OCI-M2 (cell line): ENCODE results near the gene YWHAG.
"Not testable (repeated sequence)": the region's sequence is repeated elsewhere in the genome, so short reads cannot be mapped to it uniquely, and the experiment has no call there.

Experiments used
- DNase-seq: peaks from one replicate; lab custom pipeline; 2025; ENCODE audit not compliant: unreplicated experiment; lab: John Stamatoyannopoulos, UW

The YWHAG gene

GRCh38 chr7:76380623-76380966 lies 21.8 kb upstream of the YWHAG start:
- DNase-seq: no peak

- DNase-seq: no peak
Measured at GRCh38 chr7:76377186-76377918, 18.6 kb upstream of the YWHAG start.

DNA sequence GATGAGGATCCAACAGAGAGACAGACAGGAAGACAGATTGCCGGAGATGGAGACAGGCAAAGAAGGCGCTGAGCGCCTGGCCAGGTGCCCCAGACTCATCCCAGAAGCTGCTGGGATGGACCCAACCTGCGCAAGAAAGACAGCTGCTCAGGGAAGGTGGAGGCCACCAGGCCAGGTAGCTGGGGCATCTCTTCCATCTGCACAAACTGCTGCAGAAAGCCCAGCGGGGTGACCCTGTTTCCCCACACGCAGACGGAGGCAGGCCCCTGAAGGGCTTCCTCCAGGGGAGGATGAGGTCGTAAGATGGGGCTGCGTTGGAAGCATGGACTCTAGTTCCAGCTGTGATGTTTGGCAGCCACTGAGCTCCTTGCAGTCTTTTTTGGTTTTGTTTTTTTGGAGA lies 16.5 kb upstream of the YWHAG start:
- DNase-seq: no peak

DNA sequence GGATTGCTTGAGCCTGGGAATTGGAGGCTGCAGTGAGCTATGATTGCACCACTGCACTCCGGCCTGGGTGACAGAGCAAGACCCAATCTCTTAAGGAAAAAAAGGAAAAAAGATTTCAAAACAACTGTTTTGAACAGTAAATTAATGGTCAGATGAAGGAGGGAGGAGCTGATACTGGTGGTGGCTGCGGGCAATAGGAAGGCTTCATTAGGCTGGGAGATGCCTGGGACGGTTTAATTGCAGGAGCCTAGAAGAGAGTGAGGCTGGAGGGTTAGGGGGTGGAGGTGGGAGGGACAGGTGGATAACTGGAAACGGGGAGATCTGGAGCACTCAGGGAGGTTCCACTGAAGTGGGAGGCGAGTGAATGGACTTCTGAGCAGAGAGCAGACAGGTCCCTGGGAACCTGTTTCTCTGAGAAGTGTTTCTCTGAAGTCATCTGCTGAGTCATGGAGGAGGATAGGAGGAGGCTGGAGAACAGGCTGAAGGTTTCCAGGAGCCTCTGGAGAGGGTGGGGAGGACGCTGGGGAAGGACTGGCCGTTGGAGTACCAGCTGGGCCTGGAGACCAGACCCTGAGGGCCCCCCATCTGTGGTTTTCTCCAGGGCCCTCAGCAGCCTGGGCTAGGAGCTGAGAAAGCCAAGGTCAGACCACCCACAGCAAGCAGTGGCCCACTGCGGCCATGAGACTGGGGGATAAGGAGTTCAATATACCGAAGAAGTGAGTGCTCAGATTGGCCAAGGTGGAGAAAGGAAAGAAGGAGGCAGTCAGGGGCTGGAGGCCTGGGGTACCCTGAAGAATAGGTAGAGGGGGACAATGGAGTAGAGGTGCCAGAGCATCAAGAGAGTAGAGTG lies 14.4 kb upstream of the YWHAG start:
- no peak for DNase-seq

- no peak for DNase-seq
Measured at GRCh38 chr7:76371396-76371795, 12.6 kb upstream of the YWHAG start.

- DNase-seq: no peak
Measured at GRCh38 chr7:76369018-76369417, 10.2 kb upstream of the YWHAG start.

- DNase-seq: no peak
Measured at GRCh38 chr7:76368190-76368589, 9.4 kb upstream of the YWHAG start.

DNA sequence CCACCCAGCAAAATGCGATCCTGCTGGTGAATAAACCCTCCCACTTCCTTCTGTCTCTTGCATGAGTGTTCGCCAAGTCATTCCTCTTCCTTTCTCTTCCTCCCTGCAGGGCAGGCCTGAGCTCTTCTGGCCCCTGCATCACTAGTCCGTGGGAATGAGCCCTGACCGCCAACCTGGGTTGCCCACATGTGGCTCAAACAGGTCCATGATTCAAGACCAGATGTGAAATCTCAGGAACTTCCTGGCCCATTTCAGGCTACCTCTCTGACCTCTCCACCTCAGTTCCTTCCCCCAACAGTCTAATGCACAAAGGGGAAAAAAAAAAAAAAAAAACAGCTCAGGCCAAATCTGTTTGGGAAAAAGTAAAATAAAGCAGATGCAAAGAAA lies 5.4 kb upstream of the YWHAG start:
- no peak for DNase-seq

GRCh38 chr7:76363754-76364153 lies 5.0 kb upstream of the YWHAG start:
- not testable (repeated sequence) for DNase-seq

DNA sequence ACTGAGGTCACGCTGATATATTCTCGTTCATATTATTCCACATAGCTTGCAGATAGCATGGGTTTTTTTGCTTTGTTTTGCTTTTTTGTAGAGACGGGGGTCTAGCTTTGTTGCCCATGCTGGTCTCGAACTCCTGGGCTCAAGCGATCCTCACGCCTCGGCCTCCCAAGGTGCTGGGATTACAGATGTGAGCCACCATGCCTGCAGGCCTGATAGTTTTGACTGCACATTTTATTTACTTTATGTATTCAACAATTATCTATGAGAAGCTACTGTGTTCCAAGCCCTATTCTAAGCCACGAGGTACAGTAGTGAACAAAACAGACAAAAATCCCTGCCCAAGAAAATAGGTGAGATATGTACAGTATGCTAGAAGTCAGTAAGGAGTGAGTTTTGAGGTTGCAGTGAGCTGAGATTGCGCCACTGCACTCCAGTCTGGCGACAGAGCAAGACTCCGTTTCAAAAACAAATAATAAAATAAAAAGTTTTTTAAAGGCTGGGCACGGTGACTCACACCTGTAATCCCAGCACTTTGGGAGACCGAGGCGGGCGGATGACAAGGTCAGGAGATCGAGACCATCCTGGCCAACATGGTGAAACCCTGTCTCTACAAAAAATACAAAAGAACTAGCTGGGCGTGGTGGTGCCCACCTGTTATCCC lies 1.3 kb upstream of the YWHAG start:
- DNase-seq: no peak

- DNase-seq: peak; percentile 81
Measured at GRCh38 chr7:76359111-76359977, 553 bp upstream of the YWHAG start.

DNA sequence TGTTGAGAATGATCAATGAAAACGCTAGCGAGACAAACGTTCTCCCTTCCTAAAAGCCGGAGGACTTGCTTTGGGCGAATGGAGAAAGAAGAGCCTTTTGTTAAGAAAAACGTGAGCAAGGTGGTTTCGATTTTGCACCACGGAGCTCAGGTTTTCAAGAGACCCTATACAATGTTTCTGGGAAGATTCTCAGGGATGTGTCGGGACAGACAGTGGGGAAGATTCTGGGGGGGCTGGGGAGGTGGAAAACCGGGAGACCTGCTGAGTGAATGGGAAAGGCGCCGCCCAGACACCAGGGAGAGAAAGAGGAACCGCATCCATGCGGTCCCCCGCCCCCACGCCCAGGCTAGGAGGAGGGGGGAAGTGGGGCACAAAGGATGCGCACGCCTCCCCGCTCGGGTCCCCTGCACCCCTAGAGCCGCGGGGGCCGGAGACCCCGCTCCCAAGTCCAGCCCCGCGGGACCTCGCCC lies 745 bp downstream of the YWHAG start:
- DNase-seq: no peak

GRCh38 chr7:76357475-76358010 lies 1.2 kb downstream of the YWHAG start:
- DNase-seq: no peak

- DNase-seq: no peak
Measured at GRCh38 chr7:76356823-76357222, 2.0 kb downstream of the YWHAG start.

GRCh38 chr7:76356115-76356514 lies 2.7 kb downstream of the YWHAG start:
- DNase-seq: no peak

- DNase-seq: no peak
Measured at GRCh38 chr7:76354981-76355730, 3.6 kb downstream of the YWHAG start.

- DNase-seq: no peak
Measured at GRCh38 chr7:76354516-76354915, 4.3 kb downstream of the YWHAG start.

GRCh38 chr7:76353744-76354143 lies 5.0 kb downstream of the YWHAG start:
- DNase-seq: no peak

DNA sequence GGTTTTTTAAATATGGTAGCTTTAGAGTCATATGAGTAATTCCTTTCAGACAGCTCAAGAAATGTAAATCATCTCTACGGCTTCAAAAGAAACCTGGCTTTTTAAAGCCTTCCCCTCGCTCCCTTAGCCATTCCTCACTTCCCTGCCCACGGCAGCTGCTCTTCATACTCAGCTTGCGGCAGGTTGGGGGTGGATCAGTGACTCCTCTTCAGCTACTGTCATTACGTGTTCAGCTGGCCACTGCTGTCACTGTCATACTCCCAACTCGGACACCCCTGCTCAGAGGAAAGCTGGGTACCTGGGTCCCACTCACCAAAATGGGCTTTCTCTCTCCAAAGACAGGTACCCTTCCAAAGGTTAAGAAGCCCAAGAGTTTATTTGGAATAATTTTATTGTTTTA lies 6.6 kb downstream of the YWHAG start:
- no peak for DNase-seq

DNA sequence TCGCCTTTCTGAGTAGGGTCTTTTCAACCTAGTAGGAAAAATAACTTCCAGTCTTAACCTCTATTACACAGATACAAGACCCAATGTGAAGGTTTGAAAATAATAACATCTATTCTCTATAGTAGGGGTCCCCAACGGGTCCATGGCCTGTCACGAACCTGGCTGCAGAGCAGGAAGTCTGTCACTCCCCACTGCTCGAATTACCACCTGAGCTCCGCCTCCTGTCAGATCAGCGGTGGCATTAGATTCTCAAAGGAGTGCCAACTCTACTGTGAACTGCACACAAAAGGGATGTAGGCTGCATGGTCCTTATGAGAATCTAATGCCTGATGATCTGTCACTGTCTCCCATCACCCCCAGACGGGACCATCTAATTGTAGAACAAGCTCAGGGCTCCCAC lies 7.4 kb downstream of the YWHAG start:
- no peak for DNase-seq
